PC-3 (cell line): ENCODE results near the gene OR2A5.

Experiments
- EZH2 ChIP-seq: fragments of 300-600 bp; sonication (generic); IDR thresholded peaks from one replicate; pipeline ENCODE4 v1.6.1; 2017; ENCODE audit warnings: antibody characterized with exemption, mild to moderate bottlenecking, low read length; ENCODE audit not compliant: unreplicated experiment
- TF ChIP-seq, protein P1 (sequence below): fragments of 300-600 bp; sonication (generic); conservative IDR thresholded peaks from 2 replicates; pipeline ENCODE4 v1.5.1; 2017; ENCODE audit warnings: antibody characterized with exemption, low read depth, mild to moderate bottlenecking, low read length

DNA sequence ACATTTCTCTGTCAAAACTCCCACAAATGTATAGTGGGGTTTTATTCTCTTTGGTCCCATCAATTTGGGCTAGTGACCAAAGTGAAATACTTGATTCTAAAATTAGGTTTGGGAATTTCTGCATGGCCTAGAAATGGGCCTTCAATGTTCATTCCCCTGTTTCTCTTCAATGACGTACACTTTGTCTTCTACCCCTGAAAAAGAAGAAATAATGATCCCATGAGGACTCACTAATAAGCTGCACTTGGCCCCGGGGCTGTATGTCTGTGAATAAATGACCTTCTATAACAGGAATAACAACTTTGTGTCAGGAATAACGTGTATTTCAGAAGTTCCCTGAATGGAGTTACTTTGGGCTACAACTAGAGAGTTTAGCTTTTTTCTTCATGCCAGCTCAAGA is 28.4 kb upstream of the OR2A5 start:
- TF ChIP-seq, protein P1, sequence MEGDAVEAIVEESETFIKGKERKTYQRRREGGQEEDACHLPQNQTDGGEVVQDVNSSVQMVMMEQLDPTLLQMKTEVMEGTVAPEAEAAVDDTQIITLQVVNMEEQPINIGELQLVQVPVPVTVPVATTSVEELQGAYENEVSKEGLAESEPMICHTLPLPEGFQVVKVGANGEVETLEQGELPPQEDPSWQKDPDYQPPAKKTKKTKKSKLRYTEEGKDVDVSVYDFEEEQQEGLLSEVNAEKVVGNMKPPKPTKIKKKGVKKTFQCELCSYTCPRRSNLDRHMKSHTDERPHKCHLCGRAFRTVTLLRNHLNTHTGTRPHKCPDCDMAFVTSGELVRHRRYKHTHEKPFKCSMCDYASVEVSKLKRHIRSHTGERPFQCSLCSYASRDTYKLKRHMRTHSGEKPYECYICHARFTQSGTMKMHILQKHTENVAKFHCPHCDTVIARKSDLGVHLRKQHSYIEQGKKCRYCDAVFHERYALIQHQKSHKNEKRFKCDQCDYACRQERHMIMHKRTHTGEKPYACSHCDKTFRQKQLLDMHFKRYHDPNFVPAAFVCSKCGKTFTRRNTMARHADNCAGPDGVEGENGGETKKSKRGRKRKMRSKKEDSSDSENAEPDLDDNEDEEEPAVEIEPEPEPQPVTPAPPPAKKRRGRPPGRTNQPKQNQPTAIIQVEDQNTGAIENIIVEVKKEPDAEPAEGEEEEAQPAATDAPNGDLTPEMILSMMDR = no peak
- no peak for TF ChIP-seq EZH2
